H9 (cell line): Measurements from ENCODE around the gene PIP4K2B. TPM values are rescaled to one million over a fixed set of nuclear protein-coding genes. Genes with fewer than 3 reads are reported as not detected.

Experiments
- DNase-seq: peaks from one replicate; pipeline ENCODE4 v3.0.0-alpha.2; 2017
- H2AFZ ChIP-seq: one replicate; pipeline ENCODE4 v1.6.1; 2013; ENCODE audit warnings: mild to moderate bottlenecking, low read length, control low read depth, moderate library complexity
- H2AK5ac ChIP-seq: 2 replicates; pipeline ENCODE4 v1.6.1; 2013; ENCODE audit warnings: low read length, control low read depth, mixed read lengths; ENCODE audit not compliant: insufficient read length
- H2BK120ac ChIP-seq: one replicate; pipeline ENCODE4 v1.6.1; 2013; ENCODE audit warnings: low read depth, mild to moderate bottlenecking, low read length, control low read depth, inconsistent platforms; ENCODE audit not compliant: poor library complexity, severe bottlenecking
- H2BK12ac ChIP-seq: 2 replicates; pipeline ENCODE4 v1.6.1; 2013; ENCODE audit warnings: low read length, control low read depth, mixed read lengths, low read depth; ENCODE audit not compliant: insufficient read length
- H2BK15ac ChIP-seq: 2 replicates; pipeline ENCODE4 v1.6.1; 2013; ENCODE audit warnings: low read depth, low read length, control low read depth
- H2BK20ac ChIP-seq: one replicate; pipeline ENCODE4 v1.6.1; 2013; ENCODE audit warnings: low read depth, mild to moderate bottlenecking, low read length, control low read depth, inconsistent platforms; ENCODE audit not compliant: poor library complexity, severe bottlenecking
- H2BK5ac ChIP-seq: 2 replicates; pipeline ENCODE4 v1.6.1; 2013; ENCODE audit warnings: low read length, control low read depth, mixed read lengths; ENCODE audit not compliant: insufficient read length
- H3K14ac ChIP-seq: 2 replicates; pipeline ENCODE4 v1.6.1; 2013; ENCODE audit warnings: low read length, control low read depth; ENCODE audit not compliant: insufficient read depth
- H3K18ac ChIP-seq: 2 replicates; pipeline ENCODE4 v1.6.1; 2013; ENCODE audit warnings: low read depth, mild to moderate bottlenecking, mixed read lengths, low read length, control low read depth; ENCODE audit not compliant: insufficient read length
- H3K23ac ChIP-seq: 2 replicates; pipeline ENCODE4 v1.6.1; 2013; ENCODE audit warnings: low read length, control low read depth, mixed read lengths, low read depth; ENCODE audit not compliant: insufficient read length
- H3K23me2 ChIP-seq: 2 replicates; pipeline ENCODE4 v1.6.1; 2013; ENCODE audit warnings: low read depth, mild to moderate bottlenecking, mixed read lengths, low read length, control low read depth; ENCODE audit not compliant: insufficient read length, poor library complexity, severe bottlenecking
- H3K27ac ChIP-seq: 2 replicates; pipeline ENCODE4 v1.5.1; 2013; ENCODE audit warnings: low read length, control low read depth, mixed read lengths, low read depth; ENCODE audit not compliant: insufficient read length
- H3K27me3 ChIP-seq: 2 replicates; pipeline ENCODE4 v1.6.1; 2013; ENCODE audit warnings: low read length, control low read depth, inconsistent platforms; ENCODE audit not compliant: insufficient read depth
- H3K4ac ChIP-seq: 2 replicates; pipeline ENCODE4 v1.6.1; 2013; ENCODE audit warnings: low read depth, mild to moderate bottlenecking, control low read depth, inconsistent platforms, low read length, moderate library complexity
- H3K4me1 ChIP-seq: 2 replicates; pipeline ENCODE4 v1.6.1; 2013; ENCODE audit warnings: low read length, control low read depth, inconsistent platforms; ENCODE audit not compliant: insufficient read depth
- H3K4me2 ChIP-seq: 2 replicates; pipeline ENCODE4 v1.6.1; 2013; ENCODE audit warnings: low read length, control low read depth, mixed read lengths; ENCODE audit not compliant: insufficient read length, insufficient read depth
- H3K56ac ChIP-seq: 2 replicates; pipeline ENCODE4 v1.6.1; 2013; ENCODE audit warnings: low read depth, mild to moderate bottlenecking, mixed read lengths, low read length, control low read depth; ENCODE audit not compliant: insufficient read length
- H3K79me1 ChIP-seq: 2 replicates; pipeline ENCODE4 v1.6.1; 2013; ENCODE audit warnings: low read depth, mild to moderate bottlenecking, moderate library complexity, low read length, control low read depth, inconsistent platforms; ENCODE audit not compliant: insufficient read depth, poor library complexity, severe bottlenecking
- H3K79me2 ChIP-seq: 2 replicates; pipeline ENCODE4 v1.6.1; 2013; ENCODE audit warnings: low read length, control low read depth, inconsistent platforms; ENCODE audit not compliant: insufficient read depth
- H3K9ac ChIP-seq: 2 replicates; pipeline ENCODE4 v1.6.1; 2013; ENCODE audit warnings: low read length, control low read depth, mixed read lengths; ENCODE audit not compliant: insufficient read length; ENCODE audit errors: extremely low read depth
- H3K9me3 ChIP-seq: one replicate; pipeline ENCODE4 v1.6.1; 2013; ENCODE audit warnings: low read depth, low read length, inconsistent platforms; ENCODE audit not compliant: control insufficient read depth
- H3T11ph ChIP-seq: one replicate; pipeline ENCODE4 v1.6.1; 2013; ENCODE audit warnings: mild to moderate bottlenecking, low read length, control low read depth, inconsistent platforms
- H4K20me1 ChIP-seq: one replicate; pipeline ENCODE4 v1.6.1; 2013; ENCODE audit not compliant: control insufficient read depth, insufficient read length, insufficient read depth
- H4K5ac ChIP-seq: 2 replicates; pipeline ENCODE4 v1.6.1; 2013; ENCODE audit warnings: low read depth, mild to moderate bottlenecking, mixed read lengths, low read length, control low read depth; ENCODE audit not compliant: insufficient read length
- H4K8ac ChIP-seq: replicated peaks from 2 replicates; pipeline ENCODE4 v1.6.1; 2013; ENCODE audit warnings: low read length, control low read depth, mixed read lengths, low read depth; ENCODE audit not compliant: insufficient read length
- H4K91ac ChIP-seq: 2 replicates; pipeline ENCODE4 v1.6.1; 2013; ENCODE audit warnings: low read depth, mild to moderate bottlenecking, moderate library complexity, mixed read lengths, low read length, control low read depth; ENCODE audit not compliant: insufficient read length
- H3K27ac Mint-ChIP-seq, 3 experiments: 2 replicates in 2 of 3; 3 replicates in 1 of 3; pipeline ENCODE4 v1.8.0; 2020 to 2021; ENCODE audit warnings: mixed read lengths in 3 of 3, mild to moderate bottlenecking in 1 of 3, moderate library complexity in 1 of 3
- H3K27me3 Mint-ChIP-seq: 2 replicates; pipeline ENCODE4 v1.8.0; 2021; ENCODE audit warnings: low read depth, mild to moderate bottlenecking, moderate library complexity, mixed read lengths
- H3K36me3 Mint-ChIP-seq, 3 experiments: 2 replicates in 2 of 3; 3 replicates in 1 of 3; pipeline ENCODE4 v1.8.0; 2020 to 2021; ENCODE audit warnings: low read depth in 3 of 3, mixed read lengths in 3 of 3; ENCODE audit not compliant: insufficient read depth in 1 of 3
- H3K4me1 Mint-ChIP-seq, 2 experiments: 2 replicates each; pipeline ENCODE4 v1.8.0; 2020; ENCODE audit warnings: mixed read lengths in 2 of 2
- H3K4me3 Mint-ChIP-seq, 2 experiments: 2 replicates in 1 of 2; 3 replicates in 1 of 2; pipeline ENCODE4 v1.8.0; 2020 to 2021; ENCODE audit warnings: mild to moderate bottlenecking in 2 of 2, mixed read lengths in 2 of 2, moderate library complexity in 1 of 2
- H3K9me3 Mint-ChIP-seq, 2 experiments: 2 replicates in 1 of 2; 3 replicates in 1 of 2; pipeline ENCODE4 v1.8.0; 2020; ENCODE audit warnings: mild to moderate bottlenecking in 2 of 2, mixed read lengths in 2 of 2, moderate library complexity in 1 of 2
- CTCF ChIP-seq: fragments of 200-600 bp; sonication (generic); conservative IDR thresholded peaks from 3 replicates; pipeline ENCODE4 v1.8.0; 2021; ENCODE audit warnings: antibody characterized with exemption, mild to moderate bottlenecking
- WGBS: extraction: QIAGEN DNeasy Blood & Tissue Kit; methylation state at CpG from one replicate; pipeline ENCODE4 v1.1.7; 2013; ENCODE audit warnings: missing lambda C conversion rate, low lambda C conversion rate, mixed read lengths; ENCODE audit not compliant: insufficient read length; ENCODE audit errors: extremely low coverage; 5-methylcytosine and 5-hydroxymethylcytosine counted together
- total RNA-seq: library from RNA; stranded (reverse); gene quantifications from 2 replicates; pipeline ENCODE4 v1.2.1, GENCODE V29; 2021

The PIP4K2B gene
- total RNA-seq, 1 experiment from 2014 or later: 61.9 TPM

GRCh38 chr17:38746849-38747462 is 52.4 kb downstream of the PIP4K2B start:
- Histone ChIP-seq H3K27ac (no peak overlapping the region), H3K23ac (no peak overlapping the region), H4K91ac (no peak overlapping the region), H2BK20ac (no peak overlapping the region), H2BK12ac (no peak overlapping the region), H2BK120ac (no peak overlapping the region), H3K79me2 (peaks cover 46% of the 10 kb centered on the region), H3K14ac (no peak overlapping the region), H3K4me1 (peaks cover 5% of the 10 kb centered on the region; the same call in 1 of the 2 replicates), H3K9me3 (no peaks in the 10 kb centered on the region), H2BK15ac (no peak overlapping the region), H2AFZ (no peak overlapping the region), H3K79me1 (peaks cover 5% of the 10 kb centered on the region), H3K4me2 (peak overlapping the region; percentile 70), H3K9ac (no peak overlapping the region), H3K27me3 (no peaks in the 10 kb centered on the region), H3K18ac (no peak overlapping the region), H3K4ac (no peak overlapping the region), H2BK5ac (no peak overlapping the region), H3T11ph (no peak overlapping the region), H3K23me2 (peaks cover 44% of the 10 kb centered on the region), H2AK5ac (no peak overlapping the region), H4K20me1 (no peaks in the 10 kb centered on the region), H4K8ac (no peak overlapping the region), H3K56ac (no peak overlapping the region), H4K5ac (no peak overlapping the region)
- Mint-ChIP-seq H3K4me3 (peak overlapping the region; percentile 97), H3K4me1 (peaks cover 55 to 59% of the 10 kb centered on the region in 2 experiments), H3K36me3 (peaks cover 2 to 18% (median 14%) of the 10 kb centered on the region in 3 experiments; a peak in 6 of 7 replicates), H3K27ac (peak overlapping the region in 2 of 3 experiments; percentile 81 to 82; a peak in 2 of 7 replicates), H3K27me3 (peaks cover 11% of the 10 kb centered on the region), H3K9me3 (peaks cover 0 to 3% of the 10 kb centered on the region in 2 experiments; a peak in 2 of 5 replicates)
- no CpG with 5 or more reads among the region's 21 CpGs for WGBS
- no peak for TF ChIP-seq CTCF
- DNase-seq: no peak
